GM19193 (cell line): ENCODE data around the gene TMEM145.

ENCODE experiments used
- POLR2A ChIP-seq: IDR thresholded peaks from 4 replicates; pipeline ENCODE4 v1.6.1; 2011; ENCODE audit not compliant: insufficient read depth, insufficient read length; ENCODE audit errors: extremely low read depth

The TMEM145 gene

GRCh38 chr19:42330241-42330711 is 17.2 kb downstream of the TMEM145 start:
- no peak for TF ChIP-seq POLR2A

- no peak for TF ChIP-seq POLR2A
Observed at GRCh38 chr19:42332059-42332458, 18.9 kb downstream of the TMEM145 start.

GRCh38 chr19:42333018-42333417 is 19.9 kb downstream of the TMEM145 start:
- TF ChIP-seq POLR2A, result no peak

DNA sequence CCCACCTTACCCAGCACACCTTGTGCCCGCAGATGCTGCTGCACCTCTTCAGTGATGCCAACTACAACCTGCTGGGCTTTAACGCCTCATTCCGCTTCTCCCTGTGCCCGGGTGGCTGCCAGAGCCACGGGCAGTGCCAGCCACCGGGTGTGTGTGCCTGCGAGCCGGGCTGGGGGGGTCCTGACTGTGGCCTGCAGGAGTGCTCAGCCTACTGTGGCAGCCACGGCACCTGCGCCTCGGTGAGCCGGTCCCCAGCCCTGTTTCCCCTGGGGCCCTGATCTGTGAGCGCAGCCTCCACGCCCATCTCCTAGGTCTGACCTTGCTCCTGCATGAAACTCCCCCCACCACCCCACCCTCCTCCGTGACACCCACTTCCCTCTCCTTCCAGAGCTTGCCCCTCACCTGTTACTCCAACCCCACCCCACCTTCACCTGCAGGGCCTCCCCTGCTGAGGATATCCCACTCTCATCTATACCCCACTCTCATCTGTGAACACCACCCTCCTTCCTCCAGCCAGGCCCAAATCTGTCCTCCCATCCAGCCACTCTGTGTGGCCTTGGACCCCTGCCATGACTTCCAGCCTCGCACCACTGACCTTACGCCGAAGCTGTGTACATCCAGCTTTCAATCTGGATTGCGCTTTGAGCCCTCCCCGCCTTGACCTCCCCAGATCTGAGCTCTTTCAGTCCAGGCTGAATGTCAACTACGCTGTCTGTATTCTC is 21.0 kb downstream of the TMEM145 start:
- TF ChIP-seq POLR2A, result no peak

- no peak for TF ChIP-seq POLR2A
Observed at GRCh38 chr19:42334697-42335373, 21.7 kb downstream of the TMEM145 start.

GRCh38 chr19:42335374-42335936 is 22.3 kb downstream of the TMEM145 start:
- no peak for TF ChIP-seq POLR2A

DNA sequence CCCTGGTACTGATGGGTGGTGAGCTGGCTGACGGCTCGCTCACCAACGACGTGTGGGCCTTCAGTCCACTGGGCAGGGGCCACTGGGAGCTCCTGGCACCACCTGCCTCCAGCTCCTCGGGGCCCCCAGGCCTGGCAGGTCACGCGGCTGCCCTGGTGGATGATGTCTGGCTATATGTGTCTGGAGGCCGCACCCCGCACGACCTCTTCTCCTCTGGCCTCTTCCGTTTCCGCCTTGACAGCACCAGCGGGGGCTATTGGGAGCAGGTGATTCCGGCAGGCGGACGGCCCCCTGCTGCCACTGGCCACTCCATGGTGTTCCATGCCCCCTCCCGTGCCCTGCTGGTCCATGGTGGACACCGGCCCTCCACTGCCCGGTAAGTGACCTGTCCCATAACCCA is 22.9 kb downstream of the TMEM145 start:
- TF ChIP-seq POLR2A, result no peak

DNA sequence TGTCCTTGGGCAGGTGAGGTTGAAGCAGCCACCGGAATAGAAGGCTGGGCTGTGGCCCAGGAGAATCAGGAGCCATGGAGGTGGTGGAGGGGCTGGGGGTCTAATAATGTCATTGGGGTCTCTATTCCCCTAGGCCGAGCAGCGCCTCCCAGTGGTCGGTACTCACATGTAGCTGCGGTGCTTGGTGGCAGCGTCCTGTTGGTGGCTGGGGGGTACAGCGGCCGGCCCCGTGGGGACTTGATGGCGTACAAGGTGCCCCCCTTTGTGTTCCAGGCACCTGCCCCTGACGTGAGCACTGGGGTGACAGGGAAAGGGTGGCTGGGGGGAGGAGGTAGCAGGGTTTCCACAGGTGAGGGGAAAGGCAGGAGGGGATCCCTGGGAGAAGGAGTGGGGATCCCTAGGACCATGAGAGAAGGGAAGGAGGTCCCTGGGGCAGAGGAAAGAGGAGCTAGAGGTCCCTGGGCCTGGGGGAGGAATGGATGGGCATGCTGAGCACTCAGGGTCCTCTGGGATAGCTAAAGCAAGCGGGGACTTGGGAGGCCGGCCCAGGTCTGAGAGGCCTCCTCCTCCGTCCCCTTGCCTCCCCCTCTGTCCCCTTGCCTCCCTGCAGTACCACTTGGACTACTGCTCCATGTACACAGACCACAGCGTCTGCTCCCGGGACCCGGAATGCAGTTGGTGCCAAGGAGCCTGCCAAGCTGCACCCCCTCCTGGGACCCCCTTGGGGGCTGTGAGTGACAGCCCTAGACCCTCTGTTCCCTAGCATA is 30.4 kb downstream of the TMEM145 start:
- no peak for TF ChIP-seq POLR2A

GRCh38 chr19:42344336-42344893 is 31.3 kb downstream of the TMEM145 start:
- TF ChIP-seq POLR2A, result no peak

DNA sequence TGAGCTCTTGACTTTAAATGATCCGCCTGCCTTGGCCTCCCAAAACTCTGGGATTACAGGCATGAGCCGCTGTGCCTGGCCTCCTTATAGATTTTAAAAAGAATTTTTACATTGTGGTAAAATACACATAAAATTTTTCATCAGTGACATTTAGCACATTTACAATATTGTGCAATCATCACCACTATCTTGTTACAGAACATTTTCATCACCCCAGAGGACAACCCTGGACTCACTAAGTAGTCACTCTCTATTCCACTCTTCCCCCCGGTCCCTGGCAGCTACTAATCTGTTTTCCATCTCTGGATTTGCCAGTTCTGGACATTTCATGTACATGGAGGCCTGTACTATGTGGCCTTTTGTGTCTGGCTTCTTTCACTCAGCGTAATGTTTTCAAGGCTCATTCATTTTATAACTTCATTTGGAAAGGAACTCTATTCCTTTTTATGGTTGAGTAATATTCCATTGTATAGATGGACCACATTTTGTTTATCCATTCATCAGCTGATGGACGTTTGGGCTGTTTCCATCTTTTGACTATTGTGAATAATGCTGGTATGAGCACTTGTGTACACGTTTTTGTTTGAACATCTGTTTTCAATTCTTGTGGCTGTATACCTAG is 32.2 kb downstream of the TMEM145 start:
- no peak for TF ChIP-seq POLR2A

GRCh38 chr19:42348211-42348610 is 35.1 kb downstream of the TMEM145 start:
- TF ChIP-seq POLR2A, result no peak

DNA sequence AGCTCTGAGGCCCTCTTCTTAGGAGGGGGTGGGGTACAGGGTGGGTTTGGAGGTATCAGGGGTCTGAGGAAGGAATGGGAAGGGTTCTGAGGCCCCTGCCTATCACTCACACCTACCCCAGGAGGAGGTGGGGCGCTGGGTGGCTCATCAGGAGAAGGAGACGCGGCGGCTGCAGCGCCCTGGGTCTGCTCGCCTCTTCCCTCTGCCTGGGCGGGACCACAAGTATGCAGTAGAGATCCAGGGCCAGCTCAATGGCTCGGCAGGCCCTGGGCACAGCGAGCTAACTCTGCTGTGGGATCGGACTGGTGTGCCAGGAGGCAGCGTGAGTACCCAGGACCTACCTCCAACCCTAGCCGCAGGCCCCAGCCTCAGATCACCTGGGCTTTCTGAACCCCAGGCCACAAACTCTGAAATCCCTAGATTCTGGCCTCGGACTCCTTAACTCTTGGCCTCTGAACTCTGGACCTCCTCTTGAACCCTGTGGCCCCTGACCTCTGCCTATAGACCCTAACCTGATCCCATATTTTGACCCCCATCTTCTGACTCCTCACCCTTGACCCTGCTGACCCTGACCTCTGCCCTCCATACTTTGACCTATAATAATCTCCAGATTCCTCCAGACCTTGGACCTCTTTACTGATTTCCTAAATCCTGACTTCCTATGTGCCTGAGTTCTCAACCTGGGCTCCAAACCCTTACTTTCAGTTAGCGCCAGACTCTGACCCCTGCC is 36.4 kb downstream of the TMEM145 start:
- no peak for TF ChIP-seq POLR2A

DNA sequence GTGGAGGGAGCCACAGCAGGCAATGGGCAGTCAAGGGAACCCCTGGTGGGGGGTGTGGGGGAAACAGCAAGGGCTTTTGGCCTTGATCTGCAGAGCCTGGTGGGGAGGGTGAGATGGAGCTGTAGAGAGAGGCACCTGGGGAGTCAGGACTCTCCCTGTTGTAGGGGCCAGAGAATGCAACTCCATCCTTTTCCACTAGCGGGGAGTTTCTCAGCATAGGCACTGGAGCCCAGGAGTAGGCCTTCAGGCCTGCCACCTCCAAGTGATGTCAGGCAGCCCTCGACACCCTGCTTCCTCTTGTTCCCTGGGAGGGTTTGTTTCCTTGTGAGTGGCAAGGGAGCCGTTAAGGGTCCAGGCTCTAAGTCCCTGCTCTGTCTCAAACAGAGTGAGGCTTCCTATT is 37.3 kb downstream of the TMEM145 start:
- TF ChIP-seq POLR2A, result no peak
